Fibroblast of villous mesenchyme (primary cell): ENCODE results near the gene RBFOX2. TPM values are rescaled to one million over a fixed set of nuclear protein-coding genes. Genes with fewer than 3 reads are reported as not detected.
"Not testable (repeated sequence)": the region's sequence is repeated elsewhere in the genome, so short reads cannot be mapped to it uniquely, and the experiment has no call there.

Experiments
- DNase-seq: peaks from one replicate; pipeline ENCODE4 v3.0.0-alpha.2; 2010; ENCODE audit warnings: low read depth
- H3K4me3 ChIP-seq: 2 replicates; pipeline ENCODE4 v1.5.1; 2011; ENCODE audit warnings: low read depth, mild to moderate bottlenecking, low read length
- total RNA-seq: library from RNA; depleted of rRNA; stranded (reverse); fragments of >200 nt; gene quantifications from 2 replicates; pipeline ENCODE4 v1.2.3, GENCODE V29; 2012
- TF ChIP-seq, protein P1 (sequence below): IDR thresholded peaks from 2 replicates; pipeline ENCODE4 v1.5.1; 2012; ENCODE audit warnings: low read depth, mild to moderate bottlenecking, low read length; ENCODE audit not compliant: insufficient read depth

RBFOX2 gene
- total RNA-seq, 1 donor, result 174 TPM

GRCh38 chr22:35808377-35808776, 220.2 kb downstream of the RBFOX2 start:
- DNase-seq, result no peak
- TF ChIP-seq, protein P1, sequence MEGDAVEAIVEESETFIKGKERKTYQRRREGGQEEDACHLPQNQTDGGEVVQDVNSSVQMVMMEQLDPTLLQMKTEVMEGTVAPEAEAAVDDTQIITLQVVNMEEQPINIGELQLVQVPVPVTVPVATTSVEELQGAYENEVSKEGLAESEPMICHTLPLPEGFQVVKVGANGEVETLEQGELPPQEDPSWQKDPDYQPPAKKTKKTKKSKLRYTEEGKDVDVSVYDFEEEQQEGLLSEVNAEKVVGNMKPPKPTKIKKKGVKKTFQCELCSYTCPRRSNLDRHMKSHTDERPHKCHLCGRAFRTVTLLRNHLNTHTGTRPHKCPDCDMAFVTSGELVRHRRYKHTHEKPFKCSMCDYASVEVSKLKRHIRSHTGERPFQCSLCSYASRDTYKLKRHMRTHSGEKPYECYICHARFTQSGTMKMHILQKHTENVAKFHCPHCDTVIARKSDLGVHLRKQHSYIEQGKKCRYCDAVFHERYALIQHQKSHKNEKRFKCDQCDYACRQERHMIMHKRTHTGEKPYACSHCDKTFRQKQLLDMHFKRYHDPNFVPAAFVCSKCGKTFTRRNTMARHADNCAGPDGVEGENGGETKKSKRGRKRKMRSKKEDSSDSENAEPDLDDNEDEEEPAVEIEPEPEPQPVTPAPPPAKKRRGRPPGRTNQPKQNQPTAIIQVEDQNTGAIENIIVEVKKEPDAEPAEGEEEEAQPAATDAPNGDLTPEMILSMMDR, result no peak
- no peak overlapping the region for H3K4me3 ChIP-seq

DNA sequence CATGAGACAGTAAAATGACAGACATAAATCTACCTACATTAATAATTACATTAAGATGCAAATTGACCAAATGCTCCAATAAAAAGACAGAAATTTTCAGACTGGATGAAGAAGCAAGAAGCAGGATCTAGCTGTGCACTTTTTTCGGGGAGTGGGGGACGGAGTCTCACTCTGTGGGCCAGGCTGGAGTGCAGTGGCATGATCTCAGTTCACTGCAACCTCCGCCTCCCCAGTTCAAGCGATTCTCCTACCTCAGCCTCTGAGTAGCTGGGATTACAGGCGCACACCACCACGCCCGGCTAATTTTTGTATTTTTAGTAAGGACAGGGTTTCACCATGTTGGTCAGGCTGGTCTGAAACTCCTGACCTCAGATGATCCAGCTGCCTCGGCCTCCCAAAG, 222.0 kb downstream of the RBFOX2 start:
- DNase-seq, H3K4me3 ChIP-seq: not testable (repeated sequence)

GRCh38 chr22:35805466-35805865, 223.2 kb downstream of the RBFOX2 start:
- H3K4me3 ChIP-seq, result no peak overlapping the region
- DNase-seq, result peak; percentile 30
- TF ChIP-seq, protein P1, result no peak

GRCh38 chr22:35804421-35804820, 224.2 kb downstream of the RBFOX2 start:
- no peak for DNase-seq
- H3K4me3 ChIP-seq, result no peak overlapping the region
- TF ChIP-seq, protein P1, result no peak

DNA sequence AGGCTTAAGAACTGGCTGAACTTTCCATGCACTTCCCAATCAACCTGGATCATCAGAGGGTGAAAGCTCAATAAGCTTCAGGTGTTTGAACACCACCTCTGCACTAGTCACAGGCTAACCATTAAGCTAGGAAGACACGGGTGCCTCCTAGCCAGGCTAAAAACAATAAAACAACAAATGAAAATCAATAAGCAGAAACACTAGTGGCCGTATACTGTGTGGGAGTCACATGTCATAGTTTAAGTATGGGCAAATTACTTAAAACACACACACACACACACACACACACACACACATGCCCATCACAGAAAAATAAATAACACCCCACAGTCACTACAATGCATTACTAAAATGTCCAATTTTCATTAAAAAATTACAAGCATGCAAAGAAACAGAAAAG, 225.7 kb downstream of the RBFOX2 start:
- TF ChIP-seq, protein P1, result no peak
- no peak overlapping the region for H3K4me3 ChIP-seq
- DNase-seq, result no peak

DNA sequence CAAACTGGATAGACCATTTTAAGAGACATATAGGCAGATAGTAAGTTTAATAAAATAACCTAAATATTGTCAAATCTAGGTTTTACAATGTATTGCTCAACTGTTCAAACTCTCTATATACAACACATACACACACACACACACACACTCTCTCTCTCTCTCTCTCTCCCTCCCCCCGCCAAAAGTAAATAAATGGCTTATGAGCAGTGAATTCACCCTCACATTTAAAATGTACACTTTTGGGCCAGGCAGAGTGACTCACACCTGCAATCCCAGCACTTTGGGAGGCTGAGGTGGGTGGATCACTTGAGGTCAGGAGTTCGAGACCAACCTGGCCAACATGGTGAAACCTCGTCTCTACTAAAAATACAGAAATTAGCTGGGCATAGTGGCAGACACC, 227.3 kb downstream of the RBFOX2 start:
- H3K4me3 ChIP-seq, result not testable (repeated sequence)
- peak; percentile 50 for DNase-seq

DNA sequence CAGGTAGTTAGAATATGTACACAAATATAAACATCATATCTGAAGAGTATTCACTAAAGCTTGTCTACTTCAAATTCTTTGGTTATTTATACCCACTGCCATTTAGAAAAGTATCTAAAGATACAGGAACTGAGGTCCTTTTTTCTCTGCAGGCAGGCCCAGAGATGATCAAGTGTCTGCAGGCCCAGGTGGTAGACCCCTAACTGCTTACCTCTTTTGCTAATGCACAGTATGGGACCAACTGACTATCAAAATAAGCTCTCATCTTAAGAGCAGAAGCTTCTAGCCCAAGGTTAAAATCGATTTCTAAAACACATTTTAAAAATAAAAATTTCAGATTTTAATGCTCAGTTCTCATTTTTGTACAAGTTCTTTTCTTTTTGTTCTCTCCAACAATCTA, 229.5 kb downstream of the RBFOX2 start:
- TF ChIP-seq, protein P1, result no peak

DNA sequence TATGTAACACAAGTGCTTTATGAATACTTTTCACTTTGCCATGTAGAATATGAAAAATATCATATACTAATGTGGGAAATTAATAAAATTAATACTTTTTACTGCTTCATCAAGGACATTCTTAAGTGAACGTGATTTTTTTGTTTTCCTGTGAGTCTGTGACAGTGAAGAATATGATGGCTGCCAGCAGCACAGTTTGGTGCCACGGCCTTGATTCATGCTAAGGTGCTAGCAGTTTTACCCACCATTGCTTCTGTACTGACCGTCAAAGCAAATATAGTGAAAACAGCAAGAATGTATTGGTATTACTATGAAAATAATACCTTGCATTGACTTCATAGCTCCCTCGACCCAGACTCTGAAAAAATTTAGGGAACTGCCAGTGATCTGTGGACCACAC, 231.2 kb downstream of the RBFOX2 start:
- TF ChIP-seq, protein P1, result no peak
- DNase-seq, result no peak
- H3K4me3 ChIP-seq, result no peak overlapping the region

More for the DNA sequence above, 229.5 kb downstream of the RBFOX2 start:
- H3K4me3 ChIP-seq, result no peak overlapping the region
- DNase-seq, result no peak
